ENCODE results near the gene B4GALT1.

GRCh38 chr9:33161011-33161588 is 6.0 kb downstream of the B4GALT1 start:
- TF ChIP-seq CTCF (conservative IDR thresholded peaks at IDR 0.05; ENCODE audit: low read depth, low read length) (no peak), EZH2 (IDR thresholded peaks at IDR 0.05; ENCODE audit: borderline replicate concordance, low read depth, low read length, poor library complexity, severe bottlenecking) (no peak)
